Liver (tissue), 9 donors: ENCODE data around the gene PHTF1. TPM values are rescaled to one million over a fixed set of nuclear protein-coding genes. Genes with fewer than 3 reads are reported as not detected.

Source experiments
- DNase-seq: peaks from one replicate; pipeline ENCODE4 v3.0.0-alpha.2; 2017; ENCODE audit warnings: low spot score
- H3K27ac ChIP-seq, 2 donors: one replicate each; pipeline ENCODE4 v1.7.0; 2013; ENCODE audit warnings: inconsistent platforms in 2 of 2, low read length in 2 of 2, control low read depth in 1 of 2, low read depth in 1 of 2, mild to moderate bottlenecking in 1 of 2
- H3K27me3 ChIP-seq, 4 donors: one replicate each; pipeline versions ENCODE4 v1.6.1 to v1.7.0; 2013; ENCODE audit warnings: low read length in 3 of 4, inconsistent platforms in 1 of 4, mild to moderate bottlenecking in 1 of 4, moderate library complexity in 1 of 4; ENCODE audit not compliant: control insufficient read depth in 4 of 4, insufficient read depth in 4 of 4
- H3K36me3 ChIP-seq, 4 donors: one replicate each; pipeline versions ENCODE4 v1.6.1 to v1.7.0; 2013; ENCODE audit warnings: low read length in 3 of 4, mild to moderate bottlenecking in 3 of 4, low read depth in 1 of 4, moderate library complexity in 1 of 4; ENCODE audit not compliant: control insufficient read depth in 4 of 4, insufficient read depth in 3 of 4
- H3K4me1 ChIP-seq, 4 donors: one replicate each; pipeline versions ENCODE4 v1.6.1 to v1.7.0; 2013; ENCODE audit warnings: low read length in 3 of 4, mild to moderate bottlenecking in 3 of 4, moderate library complexity in 1 of 4; ENCODE audit not compliant: control insufficient read depth in 4 of 4, insufficient read depth in 4 of 4
- H3K4me3 ChIP-seq, 3 donors: one replicate each; pipeline versions ENCODE4 v1.6.1 to v1.7.0; 2013; ENCODE audit warnings: low read length in 3 of 3, control low read depth in 1 of 3, low read depth in 1 of 3, mild to moderate bottlenecking in 1 of 3
- H3K9ac ChIP-seq, 2 donors: one replicate each; pipeline ENCODE4 v1.7.0; 2013; ENCODE audit warnings: low read length in 2 of 2, mild to moderate bottlenecking in 2 of 2, moderate library complexity in 2 of 2, control low read depth in 1 of 2, low read depth in 1 of 2
- H3K9me3 ChIP-seq, 4 donors: one replicate each; pipeline versions ENCODE4 v1.6.1 to v1.7.0; 2013; ENCODE audit warnings: low read length in 3 of 4; ENCODE audit not compliant: control insufficient read depth in 4 of 4
- ATF3 ChIP-seq: IDR thresholded peaks from 2 replicates; pipeline ENCODE4 v1.6.1; 2016; ENCODE audit warnings: antibody characterized with exemption
- CTCF ChIP-seq: fragments of 150-350 bp; IDR thresholded peaks from 2 replicates; pipeline ENCODE4 v1.5.1; 2017; ENCODE audit warnings: improper control_type of control experiment, low read depth, low read length; ENCODE audit not compliant: missing input control
- EGR1 ChIP-seq, 2 donors: IDR thresholded peaks; 2 replicates each; pipeline ENCODE4 v1.6.1; 2016 to 2018; ENCODE audit warnings: antibody characterized with exemption in 2 of 2, low read depth in 2 of 2
- FOXA1 ChIP-seq: IDR thresholded peaks from 2 replicates; pipeline ENCODE4 v1.6.1; 2016; ENCODE audit warnings: antibody characterized with exemption
- FOXA2 ChIP-seq: IDR thresholded peaks from 2 replicates; pipeline ENCODE4 v1.6.1; 2016; ENCODE audit warnings: antibody characterized with exemption
- GABPA ChIP-seq, 2 donors: IDR thresholded peaks in 1 of 2; conservative IDR thresholded peaks in 1 of 2; 2 replicates each; pipeline ENCODE4 v1.6.1; 2016; ENCODE audit warnings: antibody characterized with exemption in 2 of 2, mild to moderate bottlenecking in 1 of 2, moderate library complexity in 1 of 2
- HNF4A ChIP-seq, 2 donors: conservative IDR thresholded peaks; 2 replicates each; pipeline ENCODE4 v1.6.1; 2016; ENCODE audit warnings: antibody characterized with exemption in 2 of 2, mild to moderate bottlenecking in 2 of 2
- HNF4G ChIP-seq: IDR thresholded peaks from 2 replicates; pipeline ENCODE4 v1.6.1; 2016; ENCODE audit warnings: antibody characterized with exemption
- JUND ChIP-seq, 2 donors: IDR thresholded peaks; 2 replicates each; pipeline ENCODE4 v1.6.1; 2016; ENCODE audit warnings: antibody characterized with exemption in 2 of 2
- MAX ChIP-seq: IDR thresholded peaks from 2 replicates; pipeline ENCODE4 v1.6.1; 2016; ENCODE audit warnings: antibody characterized with exemption
- NR2F2 ChIP-seq: IDR thresholded peaks from 2 replicates; pipeline ENCODE4 v1.6.1; 2016; ENCODE audit warnings: antibody characterized with exemption
- REST ChIP-seq: IDR thresholded peaks from 2 replicates; pipeline ENCODE4 v1.6.1; 2016; ENCODE audit warnings: antibody characterized with exemption, mild to moderate bottlenecking
- RXRA ChIP-seq, 2 donors: IDR thresholded peaks; 2 replicates each; pipeline ENCODE4 v1.6.1; 2017 to 2018; ENCODE audit warnings: antibody characterized with exemption in 2 of 2, mild to moderate bottlenecking in 1 of 2
- TAF1 ChIP-seq: conservative IDR thresholded peaks from 2 replicates; pipeline ENCODE4 v1.6.1; 2016; ENCODE audit warnings: antibody characterized with exemption, mild to moderate bottlenecking
- YY1 ChIP-seq: IDR thresholded peaks from 2 replicates; pipeline ENCODE4 v1.6.1; 2016; ENCODE audit warnings: antibody characterized with exemption, mild to moderate bottlenecking
- ZBTB33 ChIP-seq: IDR thresholded peaks from 2 replicates; pipeline ENCODE4 v1.6.1; 2016; ENCODE audit warnings: antibody characterized with exemption
- WGBS: extraction: QIAGEN DNeasy Blood & Tissue Kit; methylation state at CpG from one replicate; pipeline ENCODE4 v1.1.7; 2013; 5-methylcytosine and 5-hydroxymethylcytosine counted together
- polyA plus RNA-seq, 2 donors: library from polyadenylated mRNA; stranded (reverse) in 1 of 2; unstranded in 1 of 2; fragments of 200-250 nt in 1 of 2; fragments of >200 nt in 1 of 2; fragmentation: Nextera tagmentation in 1 of 2; extraction: Ambion mirVana in 1 of 2; gene quantifications; one replicate each; pipeline versions ENCODE4 v1.2.1 to v1.2.3, GENCODE V29; 2013 to 2015
- total RNA-seq, 2 donors: library from RNA; depleted of rRNA; stranded (reverse); fragments of >200 nt; gene quantifications; one replicate each; pipeline ENCODE4 v1.2.3, GENCODE V29; 2014
- donor health status: healthy.
- donor health status: healthy.
- donor health status: healthy.
- donor health status: healthy.
- donor health status: healthy.

PHTF1 gene
- total and polyA plus RNA-seq, 4 donors = 3.2 to 14.0 (median 7.3) TPM

DNA sequence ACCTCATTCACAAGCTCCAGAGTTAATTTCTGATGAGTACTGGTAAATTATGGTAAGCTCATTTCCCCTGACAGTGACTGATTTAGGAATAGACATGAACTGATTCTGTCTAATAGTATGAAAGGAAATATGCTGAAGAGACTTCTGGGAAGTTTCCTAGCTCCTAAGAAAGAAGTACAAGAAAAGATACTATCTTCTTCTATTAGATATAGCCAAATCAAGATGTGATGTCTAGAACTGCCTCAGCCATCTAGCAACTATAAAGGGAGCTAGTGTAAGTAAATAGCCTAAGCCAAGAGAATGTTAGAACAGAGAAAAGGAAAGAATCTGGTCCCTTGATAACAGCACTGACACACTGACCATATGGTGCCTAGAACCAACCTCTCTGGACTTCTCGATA lies 10.7 kb upstream of the PHTF1 start:
- Histone ChIP-seq H3K9me3 (no peaks in the 10 kb centered on the region), H3K36me3 (peaks cover 0 to 22% (median 19%) of the 10 kb centered on the region in 4 donors), H3K4me1 (peaks cover 0 to 1% (median 0%) of the 10 kb centered on the region in 4 donors), H3K27ac (no peak overlapping the region), H3K4me3 (no peak overlapping the region), H3K27me3 (no peaks in the 10 kb centered on the region), H3K9ac (no peak overlapping the region)
- TF ChIP-seq JUND (IDR thresholded peaks at IDR 0.05) (no peak), FOXA1 (no peak), EGR1 (IDR thresholded peaks at IDR 0.05; ENCODE audit: low read depth in 2 of 2) (no peak), GABPA (IDR thresholded peaks at IDR 0.05 in 1 of 2, conservative IDR thresholded peaks at IDR 0.05 in 1 of 2) (no peak), TAF1 (no peak), HNF4G (no peak), YY1 (no peak), CTCF (no peak), MAX (no peak), REST (no peak), ATF3 (no peak), RXRA (IDR thresholded peaks at IDR 0.05) (no peak), HNF4A (conservative IDR thresholded peaks at IDR 0.05) (no peak), ZBTB33 (no peak)
- WGBS = 83% methylated on average over 1 of the region's 1 CpG
- no peak for DNase-seq

DNA sequence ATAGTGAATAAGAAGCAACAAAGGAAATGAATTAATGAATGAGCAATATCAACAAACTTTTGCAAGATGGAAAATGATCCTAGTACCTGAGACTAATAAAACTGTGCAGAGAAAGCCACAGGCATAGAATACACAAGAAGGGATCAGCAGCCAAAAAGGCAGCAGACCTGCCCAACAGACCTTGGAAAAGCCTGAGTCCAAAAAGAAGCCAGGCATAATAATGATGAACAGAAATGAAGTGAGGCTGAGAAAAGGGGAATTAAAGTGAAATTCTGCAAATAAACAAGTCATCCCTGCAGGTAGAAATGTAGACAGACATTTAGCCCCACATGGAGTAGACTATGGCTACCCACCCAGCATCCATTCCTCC lies 10.3 kb upstream of the PHTF1 start:
- Histone ChIP-seq H3K9me3 (no peaks in the 10 kb centered on the region), H3K27me3 (no peaks in the 10 kb centered on the region), H3K4me1 (peaks cover 0 to 1% (median 0%) of the 10 kb centered on the region in 4 donors), H3K9ac (no peak overlapping the region), H3K36me3 (peaks cover 0 to 22% (median 19%) of the 10 kb centered on the region in 4 donors), H3K4me3 (no peak overlapping the region), H3K27ac (no peak overlapping the region)
- DNase-seq = no peak
- no peak for TF ChIP-seq HNF4G
- no peak for TF ChIP-seq NR2F2
- no peak for TF ChIP-seq ZBTB33
- no peak for TF ChIP-seq HNF4A (conservative IDR thresholded peaks at IDR 0.05)
- TF ChIP-seq REST = no peak
- no peak for TF ChIP-seq FOXA2
- no peak for TF ChIP-seq JUND (IDR thresholded peaks at IDR 0.05)
- no peak for TF ChIP-seq MAX
- TF ChIP-seq RXRA (IDR thresholded peaks at IDR 0.05) = no peak
